ENCODE data around the gene NAA50. TPM values are rescaled to one million over a fixed set of nuclear protein-coding genes. Genes with fewer than 3 reads are reported as not detected.

Gene NAA50
- total RNA-seq, 1 experiment from 2014 or later: 989 TPM

GRCh38 chr3:113791381-113791780 lies 45.3 kb upstream of the NAA50 start:
- H3K27me3 ChIP-seq (ENCODE audit: low read length): no peaks in the 10 kb centered on the region
- ChIA-PET POLR2A (ENCODE audit: unreplicated experiment) (interaction anchor here (0.6 to 0.7 kb wide), 2 partner anchors 64 to 80 kb away, joined by 5 to 17 read pairs; no protein-coding TSS in a partner anchor), CTCF (no interaction called here)
- no peak overlapping the region for H2AFZ ChIP-seq (ENCODE audit: low read length)
- no peaks in the 10 kb centered on the region for H3K79me2 ChIP-seq (ENCODE audit: low read length)
- H3K4me2 ChIP-seq (ENCODE audit: low read length): no peak overlapping the region
- DNase-seq: no peak
- no peaks in the 10 kb centered on the region for H3K9me3 ChIP-seq (ENCODE audit: low read length)
- no peak overlapping the region for H3K27ac ChIP-seq (ENCODE audit: low read length)
- no peak for ATAC-seq
- H3K36me3 ChIP-seq (ENCODE audit: low read depth, low read length): peaks cover 13% of the 10 kb centered on the region
- TF ChIP-seq EZH2 (IDR thresholded peaks at IDR 0.05; ENCODE audit: low read length, unreplicated experiment) (no peak), EZH2phosphoT487 (IDR thresholded peaks at IDR 0.05; ENCODE audit: borderline replicate concordance, low read length) (no peak), CTCF (conservative IDR thresholded peaks at IDR 0.05; ENCODE audit: low read depth, low read length) (no peak)
- H3F3A ChIP-seq (ENCODE audit: low read length, unreplicated experiment): no peaks in the 10 kb centered on the region
- H3K9me2 ChIP-seq (replicated peaks; ENCODE audit: low read length): no peaks in the 10 kb centered on the region
- intact Hi-C loops (cut with micrococcal nuclease): no loop called here
- no peaks in the 10 kb centered on the region for H3K4me1 ChIP-seq (ENCODE audit: insufficient read depth, low read length)
- BruUV-seq (replicated peaks): no TSS peak
- H4K20me1 ChIP-seq (ENCODE audit: low read length): no peaks in the 10 kb centered on the region
- H3K9ac ChIP-seq (ENCODE audit: low read length): no peak overlapping the region
- no peak overlapping the region for H3K4me3 ChIP-seq (ENCODE audit: low read length)

- ATAC-seq: no peak
- intact Hi-C loops (cut with micrococcal nuclease): no loop called here
Measured at GRCh38 chr3:113783980-113784379, 37.9 kb upstream of the NAA50 start.

More at GRCh38 chr3:113783980-113784379, 37.9 kb upstream of the NAA50 start:
- BruUV-seq (replicated peaks): no TSS peak
- ChIA-PET POLR2A (ENCODE audit: unreplicated experiment) (interaction anchor here (0.6 kb wide), 1 partner anchor 151 kb away, joined by 3 read pairs; no protein-coding TSS in a partner anchor), CTCF (no interaction called here)
- no peaks in the 10 kb centered on the region for H3K9me2 ChIP-seq (replicated peaks; ENCODE audit: low read length)
- H3K4me3 ChIP-seq (ENCODE audit: low read length): no peak overlapping the region
- H3F3A ChIP-seq (ENCODE audit: low read length, unreplicated experiment): no peaks in the 10 kb centered on the region
- H4K20me1 ChIP-seq (ENCODE audit: low read length): no peaks in the 10 kb centered on the region
- no peak overlapping the region for H3K27ac ChIP-seq (ENCODE audit: low read length)
- H3K4me1 ChIP-seq (ENCODE audit: insufficient read depth, low read length): no peaks in the 10 kb centered on the region
- peaks cover 7% of the 10 kb centered on the region; the same call in 1 of the 2 replicates for H3K36me3 ChIP-seq (ENCODE audit: low read depth, low read length)
- no peak overlapping the region for H3K4me2 ChIP-seq (ENCODE audit: low read length)
- no peaks in the 10 kb centered on the region for H3K27me3 ChIP-seq (ENCODE audit: low read length)
- TF ChIP-seq EZH2 (IDR thresholded peaks at IDR 0.05; ENCODE audit: low read length, unreplicated experiment): no peak
- no peak for TF ChIP-seq CTCF (conservative IDR thresholded peaks at IDR 0.05; ENCODE audit: low read depth, low read length)
- TF ChIP-seq EZH2phosphoT487 (IDR thresholded peaks at IDR 0.05; ENCODE audit: borderline replicate concordance, low read length): no peak
- no peak for DNase-seq
- no peaks in the 10 kb centered on the region for H3K9me3 ChIP-seq (ENCODE audit: low read length)
- H3K79me2 ChIP-seq (ENCODE audit: low read length): no peaks in the 10 kb centered on the region
- H3K9ac ChIP-seq (ENCODE audit: low read length): no peak overlapping the region
- no peak overlapping the region for H2AFZ ChIP-seq (ENCODE audit: low read length)
